GM12878 (cell line): Measurements from ENCODE around the gene F10. TPM values are rescaled to one million over a fixed set of nuclear protein-coding genes. Genes with fewer than 3 reads are reported as not detected.

ENCODE experiments used
- ATAC-seq: fragments of 200-7000 bp; cut with Tn5 transposase; 3 replicates; pipeline ENCODE4 v1.9.1; 2020; ENCODE audit warnings: mild to moderate bottlenecking, moderate library complexity
- BruUV-seq: library from RNA; stranded (reverse); fragments of 400-500 nt; replicated peaks from 2 replicates; lab custom pipeline; 2021; lab: Mats Ljungman, UMichigan
- CTCF ChIA-PET: fragments of 300-600 bp; sonication (Branson Sonifier 250); formaldehyde crosslinking; extraction: SDS; loops from one replicate; lab custom pipeline; 2021; ENCODE audit warnings: inconsistent platforms; lab: Yijun Ruan, JAX
- POLR2A ChIA-PET: fragments of 350-600 bp; formaldehyde crosslinking; extraction: SDS; loops from one replicate; lab custom pipeline; 2021; ENCODE audit warnings: inconsistent platforms; lab: Charles Lee
- RAD21 ChIA-PET: fragments of 300-600 bp; sonication (Branson Sonifier 250); formaldehyde crosslinking; loops from one replicate; lab custom pipeline; 2023; ENCODE audit warnings: antibody characterized with exemption; ENCODE audit not compliant: unreplicated experiment; lab: Charles Lee
- SMC1A ChIA-PET: fragments of 300-600 bp; sonication (Branson Sonifier 250); formaldehyde crosslinking; loops from one replicate; lab custom pipeline; 2023; ENCODE audit not compliant: unreplicated experiment, uncharacterized antibody; lab: Charles Lee
- DNase-seq: peaks from one replicate; pipeline ENCODE4 v3.0.0-alpha.2; 2011; ENCODE audit warnings: low read depth, low spot score
- FAIRE-seq: peaks from 3 replicates; lab custom pipeline; 2011; peaks lifted over from hg19 to GRCh38; lab: Jason Lieb, UNC
- H2AFZ ChIP-seq: 2 replicates; pipeline ENCODE4 v1.6.0; 2011; ENCODE audit warnings: low read depth, low read length, control low read depth; ENCODE audit not compliant: control insufficient read depth
- H3K27ac ChIP-seq: 2 replicates; pipeline ENCODE4 v1.5.1; 2011; ENCODE audit warnings: control low read depth; ENCODE audit not compliant: control insufficient read depth, insufficient read depth
- H3K27me3 ChIP-seq, 2 experiments: replicated peaks in 1 of 2; 2 replicates each; pipeline versions ENCODE4 v1.6.0 to v1.6.1; 2011; ENCODE audit warnings: low read length in 1 of 2; ENCODE audit not compliant: control insufficient read depth in 2 of 2, insufficient read depth in 2 of 2
- H3K36me3 ChIP-seq, 2 experiments: 2 replicates each; pipeline ENCODE4 v1.5.1; 2011; ENCODE audit warnings: low read length in 1 of 2; ENCODE audit not compliant: control insufficient read depth in 2 of 2, insufficient read depth in 2 of 2
- H3K4me1 ChIP-seq: 2 replicates; pipeline ENCODE4 v1.6.1; 2011; ENCODE audit warnings: mild to moderate bottlenecking, low read length, moderate library complexity, mixed read lengths; ENCODE audit not compliant: control insufficient read depth, insufficient read depth
- H3K4me2 ChIP-seq: 2 replicates; pipeline ENCODE4 v1.6.0; 2011; ENCODE audit warnings: control low read depth; ENCODE audit not compliant: control insufficient read depth, insufficient read depth
- H3K4me3 ChIP-seq: fragments of 200-600 bp; sonication (generic); 2 replicates; pipeline ENCODE4 v1.5.1; 2016
- H3K79me2 ChIP-seq: 2 replicates; pipeline ENCODE4 v1.6.0; 2011; ENCODE audit warnings: low read length; ENCODE audit not compliant: control insufficient read depth, insufficient read depth
- H3K9ac ChIP-seq: 2 replicates; pipeline ENCODE4 v1.8.0; 2011; ENCODE audit warnings: low read length, control low read depth, mixed read lengths; ENCODE audit not compliant: control insufficient read depth, insufficient read depth
- H3K9me3 ChIP-seq: replicated peaks from 3 replicates; pipeline ENCODE4 v1.5.1; 2011; ENCODE audit warnings: mild to moderate bottlenecking, low read length; ENCODE audit not compliant: control insufficient read depth, insufficient read depth
- H4K20me1 ChIP-seq: 2 replicates; pipeline ENCODE4 v1.6.0; 2011; ENCODE audit not compliant: control insufficient read depth, insufficient read depth
- BMI1 ChIP-seq: fragments of 450-650 bp; IDR thresholded peaks from 2 replicates; pipeline ENCODE4 v1.6.1; 2016; ENCODE audit warnings: mild to moderate bottlenecking, moderate library complexity, borderline replicate concordance
- HDAC2 ChIP-seq: fragments of 200-600 bp; sonication (generic); IDR thresholded peaks from 2 replicates; pipeline ENCODE4 v1.6.1; 2017
- IKZF2 ChIP-seq, 2 experiments: fragments of 450-650 bp; IDR thresholded peaks; 2 replicates each; pipeline ENCODE4 v1.6.1; 2017; ENCODE audit warnings: mild to moderate bottlenecking in 2 of 2, moderate library complexity in 2 of 2
- WGBS: methylation state at CpG from one replicate; pipeline ENCODE4 v1.1.6; 2016; ENCODE audit warnings: low lambda C conversion rate; ENCODE audit not compliant: insufficient replicate concordance, insufficient coverage; ENCODE audit errors: missing lambda C conversion rate; 5-methylcytosine and 5-hydroxymethylcytosine counted together
- in situ Hi-C: fragments of 300-500 bp; cut with MboI; formaldehyde crosslinking; loops from 9 replicates; pipeline ENCODE4 v1.14.3; 2018; ENCODE audit warnings: mixed read lengths
- intact Hi-C: fragments of 100-400 bp; cut with micrococcal nuclease; formaldehyde crosslinking; loops from one replicate; pipeline ENCODE4 v1.14.2; 2022; ENCODE audit not compliant: unreplicated experiment
- polyA plus RNA-seq, 11 experiments: library from polyadenylated mRNA; depleted of rRNA in 4 of 11; unstranded in 6 of 11; stranded (reverse) in 5 of 11; fragments of >200 nt; fragmentation: Nextera tagmentation in 4 of 11; fragmentation: Illumina TruSeq in 1 of 11; extraction: Ambion mirVana in 4 of 11; extraction: Trizol in 1 of 11; gene quantifications; 1 replicate in 1 of 11; 2 replicates in 10 of 11; pipeline versions ENCODE4 v1.2.1 to v1.2.3, GENCODE V29; 2011 to 2016; ENCODE audit warnings: inconsistent platforms in 2 of 11, missing spikeins in 2 of 11, low read depth in 1 of 11
- total RNA-seq, 4 experiments: library from RNA; depleted of rRNA in 3 of 4; stranded (reverse); fragments of >200 nt in 3 of 4; fragmentation: Illumina TruSeq in 1 of 4; extraction: Trizol in 1 of 4; gene quantifications; 2 replicates each; pipeline versions ENCODE4 v1.2.1 to v1.2.3, GENCODE V29; 2013 to 2021
- TF ChIP-seq, protein P1 (sequence below): IDR thresholded peaks from 2 replicates; pipeline ENCODE4 v1.6.1; 2012; ENCODE audit warnings: improper control_type of control experiment, low read depth, low read length; ENCODE audit not compliant: insufficient replicate concordance

The F10 gene
- total and polyA plus RNA-seq, 10 of the 15 experiments (the other 5 are each of a cell fraction or from before 2014, with no cell fraction given), result not detected

DNA sequence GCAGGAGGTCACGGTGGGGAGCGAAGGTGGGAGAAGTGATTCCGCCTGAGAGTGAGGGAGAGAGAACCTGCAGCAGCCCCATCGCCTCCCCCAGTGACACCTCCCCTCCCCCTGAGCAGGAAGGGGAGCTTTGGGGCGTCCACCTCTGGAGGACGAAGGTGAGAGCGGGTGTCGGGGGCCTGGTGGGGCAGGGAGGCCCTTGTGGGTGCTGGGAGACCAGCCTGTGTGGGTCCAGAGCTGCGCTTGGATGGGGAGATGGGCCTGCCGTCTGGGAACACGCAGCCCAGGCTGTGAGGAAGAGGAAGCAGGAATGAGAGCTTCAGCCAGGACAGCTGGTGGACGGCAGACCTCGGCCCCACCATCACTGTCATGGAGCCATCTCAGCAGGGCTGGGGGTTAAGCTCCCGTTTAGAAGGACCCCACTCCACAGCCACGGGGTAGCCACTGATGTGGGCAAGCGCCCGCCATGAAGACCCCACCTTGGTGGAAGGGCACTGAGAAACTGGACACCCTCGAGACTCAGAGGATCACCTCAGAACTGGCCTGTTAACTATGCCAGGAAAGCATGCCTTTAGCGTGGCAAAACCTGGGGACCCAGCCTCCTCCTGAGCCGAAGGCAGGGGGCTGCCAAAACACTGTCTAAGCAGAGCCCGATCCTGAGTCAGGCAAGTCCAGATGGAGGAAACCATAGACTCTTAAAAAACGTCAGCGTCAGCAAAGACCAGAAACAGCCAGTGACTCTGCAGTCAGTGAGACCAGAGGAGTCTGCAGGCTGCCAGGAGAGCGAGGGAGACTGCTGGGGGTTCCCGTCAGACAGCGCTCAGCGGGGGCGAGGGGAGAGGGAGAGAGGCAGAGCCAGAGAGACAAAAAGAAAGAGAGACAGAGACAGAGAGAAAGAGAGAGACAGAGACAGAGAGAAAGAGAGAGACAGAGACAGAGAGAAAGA is 29.4 kb downstream of the F10 start:
- Histone ChIP-seq H3K27ac (no peak overlapping the region), H3K4me3 (no peak overlapping the region), H3K27me3 (peaks cover 0 to 5% of the 10 kb centered on the region in 2 experiments; a peak in 3 of 4 replicates), H3K4me1 (peaks cover 8% of the 10 kb centered on the region), H3K9me3 (peaks cover 6% of the 10 kb centered on the region; the same call in 1 of the 3 replicates), H4K20me1 (no peaks in the 10 kb centered on the region), H2AFZ (peak overlapping the region; percentile 90; the same call in 1 of the 2 replicates), H3K36me3 (no peaks in the 10 kb centered on the region), H3K4me2 (peak overlapping the region; percentile 25; the same call in 1 of the 2 replicates), H3K9ac (no peak overlapping the region; the same call in 1 of the 2 replicates), H3K79me2 (no peaks in the 10 kb centered on the region)
- FAIRE-seq, result no peak
- CTCF ChIA-PET, result no interaction called here
- SMC1A ChIA-PET, result no interaction called here
- no TSS peak for BruUV-seq
- DNase-seq, result no peak
- peak; percentile 36; the same call in 2 of the 3 replicates for ATAC-seq
- POLR2A ChIA-PET, result interaction anchor here (0.5 kb wide), 1 partner anchor 205 kb away, joined by 7 read pairs; no protein-coding TSS in a partner anchor
- 41% methylated on average over 28 of the region's 28 CpGs for WGBS
- TF ChIP-seq BMI1 (no peak), HDAC2 (no peak), IKZF2 (IDR thresholded peaks at IDR 0.05) (no peak)
- TF ChIP-seq, protein P1, sequence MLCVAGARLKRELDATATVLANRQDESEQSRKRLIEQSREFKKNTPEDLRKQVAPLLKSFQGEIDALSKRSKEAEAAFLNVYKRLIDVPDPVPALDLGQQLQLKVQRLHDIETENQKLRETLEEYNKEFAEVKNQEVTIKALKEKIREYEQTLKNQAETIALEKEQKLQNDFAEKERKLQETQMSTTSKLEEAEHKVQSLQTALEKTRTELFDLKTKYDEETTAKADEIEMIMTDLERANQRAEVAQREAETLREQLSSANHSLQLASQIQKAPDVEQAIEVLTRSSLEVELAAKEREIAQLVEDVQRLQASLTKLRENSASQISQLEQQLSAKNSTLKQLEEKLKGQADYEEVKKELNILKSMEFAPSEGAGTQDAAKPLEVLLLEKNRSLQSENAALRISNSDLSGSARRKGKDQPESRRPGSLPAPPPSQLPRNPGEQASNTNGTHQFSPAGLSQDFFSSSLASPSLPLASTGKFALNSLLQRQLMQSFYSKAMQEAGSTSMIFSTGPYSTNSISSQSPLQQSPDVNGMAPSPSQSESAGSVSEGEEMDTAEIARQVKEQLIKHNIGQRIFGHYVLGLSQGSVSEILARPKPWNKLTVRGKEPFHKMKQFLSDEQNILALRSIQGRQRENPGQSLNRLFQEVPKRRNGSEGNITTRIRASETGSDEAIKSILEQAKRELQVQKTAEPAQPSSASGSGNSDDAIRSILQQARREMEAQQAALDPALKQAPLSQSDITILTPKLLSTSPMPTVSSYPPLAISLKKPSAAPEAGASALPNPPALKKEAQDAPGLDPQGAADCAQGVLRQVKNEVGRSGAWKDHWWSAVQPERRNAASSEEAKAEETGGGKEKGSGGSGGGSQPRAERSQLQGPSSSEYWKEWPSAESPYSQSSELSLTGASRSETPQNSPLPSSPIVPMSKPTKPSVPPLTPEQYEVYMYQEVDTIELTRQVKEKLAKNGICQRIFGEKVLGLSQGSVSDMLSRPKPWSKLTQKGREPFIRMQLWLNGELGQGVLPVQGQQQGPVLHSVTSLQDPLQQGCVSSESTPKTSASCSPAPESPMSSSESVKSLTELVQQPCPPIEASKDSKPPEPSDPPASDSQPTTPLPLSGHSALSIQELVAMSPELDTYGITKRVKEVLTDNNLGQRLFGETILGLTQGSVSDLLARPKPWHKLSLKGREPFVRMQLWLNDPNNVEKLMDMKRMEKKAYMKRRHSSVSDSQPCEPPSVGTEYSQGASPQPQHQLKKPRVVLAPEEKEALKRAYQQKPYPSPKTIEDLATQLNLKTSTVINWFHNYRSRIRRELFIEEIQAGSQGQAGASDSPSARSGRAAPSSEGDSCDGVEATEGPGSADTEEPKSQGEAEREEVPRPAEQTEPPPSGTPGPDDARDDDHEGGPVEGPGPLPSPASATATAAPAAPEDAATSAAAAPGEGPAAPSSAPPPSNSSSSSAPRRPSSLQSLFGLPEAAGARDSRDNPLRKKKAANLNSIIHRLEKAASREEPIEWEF, result no peak
- in situ Hi-C loops (no loop called here), intact Hi-C loops (loop anchor here (5.0 kb wide), 1 partner anchor 55 kb away; the partner anchor contains the start of genes CUL4A and PCID2)
- RAD21 ChIA-PET, result no interaction called here
